Liver (tissue), 9 donors: Measurements from ENCODE around the gene RAB30. TPM values are rescaled to one million over a fixed set of nuclear protein-coding genes. Genes with fewer than 3 reads are reported as not detected.
A peak's percentile ranks its signal among the peaks of the same experiment; 100 is the strongest.
"Not testable (repeated sequence)": the region's sequence is repeated elsewhere in the genome, so short reads cannot be mapped to it uniquely, and the experiment has no call there.

Source experiments
- DNase-seq: peaks from one replicate; pipeline ENCODE4 v3.0.0-alpha.2; 2017; ENCODE audit warnings: low spot score
- H3K27ac ChIP-seq, 2 donors: one replicate each; pipeline ENCODE4 v1.7.0; 2013; ENCODE audit warnings: inconsistent platforms in 2 of 2, low read length in 2 of 2, control low read depth in 1 of 2, low read depth in 1 of 2, mild to moderate bottlenecking in 1 of 2
- H3K27me3 ChIP-seq, 4 donors: one replicate each; pipeline versions ENCODE4 v1.6.1 to v1.7.0; 2013; ENCODE audit warnings: low read length in 3 of 4, inconsistent platforms in 1 of 4, mild to moderate bottlenecking in 1 of 4, moderate library complexity in 1 of 4; ENCODE audit not compliant: control insufficient read depth in 4 of 4, insufficient read depth in 4 of 4
- H3K36me3 ChIP-seq, 4 donors: one replicate each; pipeline versions ENCODE4 v1.6.1 to v1.7.0; 2013; ENCODE audit warnings: low read length in 3 of 4, mild to moderate bottlenecking in 3 of 4, low read depth in 1 of 4, moderate library complexity in 1 of 4; ENCODE audit not compliant: control insufficient read depth in 4 of 4, insufficient read depth in 3 of 4
- H3K4me1 ChIP-seq, 4 donors: one replicate each; pipeline versions ENCODE4 v1.6.1 to v1.7.0; 2013; ENCODE audit warnings: low read length in 3 of 4, mild to moderate bottlenecking in 3 of 4, moderate library complexity in 1 of 4; ENCODE audit not compliant: control insufficient read depth in 4 of 4, insufficient read depth in 4 of 4
- H3K4me3 ChIP-seq, 3 donors: one replicate each; pipeline versions ENCODE4 v1.6.1 to v1.7.0; 2013; ENCODE audit warnings: low read length in 3 of 3, control low read depth in 1 of 3, low read depth in 1 of 3, mild to moderate bottlenecking in 1 of 3
- H3K9ac ChIP-seq, 2 donors: one replicate each; pipeline ENCODE4 v1.7.0; 2013; ENCODE audit warnings: low read length in 2 of 2, mild to moderate bottlenecking in 2 of 2, moderate library complexity in 2 of 2, control low read depth in 1 of 2, low read depth in 1 of 2
- H3K9me3 ChIP-seq, 4 donors: one replicate each; pipeline versions ENCODE4 v1.6.1 to v1.7.0; 2013; ENCODE audit warnings: low read length in 3 of 4; ENCODE audit not compliant: control insufficient read depth in 4 of 4
- ATF3 ChIP-seq: IDR thresholded peaks from 2 replicates; pipeline ENCODE4 v1.6.1; 2016; ENCODE audit warnings: antibody characterized with exemption
- CTCF ChIP-seq: fragments of 150-350 bp; IDR thresholded peaks from 2 replicates; pipeline ENCODE4 v1.5.1; 2017; ENCODE audit warnings: improper control_type of control experiment, low read depth, low read length; ENCODE audit not compliant: missing input control
- FOXA1 ChIP-seq: IDR thresholded peaks from 2 replicates; pipeline ENCODE4 v1.6.1; 2016; ENCODE audit warnings: antibody characterized with exemption
- FOXA2 ChIP-seq: IDR thresholded peaks from 2 replicates; pipeline ENCODE4 v1.6.1; 2016; ENCODE audit warnings: antibody characterized with exemption
- GABPA ChIP-seq, 2 donors: IDR thresholded peaks in 1 of 2; conservative IDR thresholded peaks in 1 of 2; 2 replicates each; pipeline ENCODE4 v1.6.1; 2016; ENCODE audit warnings: antibody characterized with exemption in 2 of 2, mild to moderate bottlenecking in 1 of 2, moderate library complexity in 1 of 2
- HNF4G ChIP-seq: IDR thresholded peaks from 2 replicates; pipeline ENCODE4 v1.6.1; 2016; ENCODE audit warnings: antibody characterized with exemption
- JUND ChIP-seq, 2 donors: IDR thresholded peaks; 2 replicates each; pipeline ENCODE4 v1.6.1; 2016; ENCODE audit warnings: antibody characterized with exemption in 2 of 2
- RAD21 ChIP-seq, 2 donors: IDR thresholded peaks; 2 replicates each; pipeline ENCODE4 v1.6.1; 2016; ENCODE audit warnings: antibody characterized with exemption in 2 of 2, mild to moderate bottlenecking in 2 of 2
- RXRA ChIP-seq, 2 donors: IDR thresholded peaks; 2 replicates each; pipeline ENCODE4 v1.6.1; 2017 to 2018; ENCODE audit warnings: antibody characterized with exemption in 2 of 2, mild to moderate bottlenecking in 1 of 2
- SP1 ChIP-seq: IDR thresholded peaks from 2 replicates; pipeline ENCODE4 v1.6.1; 2018; ENCODE audit warnings: antibody characterized with exemption, mild to moderate bottlenecking
- TAF1 ChIP-seq: conservative IDR thresholded peaks from 2 replicates; pipeline ENCODE4 v1.6.1; 2016; ENCODE audit warnings: antibody characterized with exemption, mild to moderate bottlenecking
- YY1 ChIP-seq: IDR thresholded peaks from 2 replicates; pipeline ENCODE4 v1.6.1; 2016; ENCODE audit warnings: antibody characterized with exemption, mild to moderate bottlenecking
- WGBS: extraction: QIAGEN DNeasy Blood & Tissue Kit; methylation state at CpG from one replicate; pipeline ENCODE4 v1.1.7; 2013; 5-methylcytosine and 5-hydroxymethylcytosine counted together
- polyA plus RNA-seq, 2 donors: library from polyadenylated mRNA; stranded (reverse) in 1 of 2; unstranded in 1 of 2; fragments of 200-250 nt in 1 of 2; fragments of >200 nt in 1 of 2; fragmentation: Nextera tagmentation in 1 of 2; extraction: Ambion mirVana in 1 of 2; gene quantifications; one replicate each; pipeline versions ENCODE4 v1.2.1 to v1.2.3, GENCODE V29; 2013 to 2015
- total RNA-seq, 2 donors: library from RNA; depleted of rRNA; stranded (reverse); fragments of >200 nt; gene quantifications; one replicate each; pipeline ENCODE4 v1.2.3, GENCODE V29; 2014
- TF ChIP-seq, protein P1 (sequence below): IDR thresholded peaks from 2 replicates; pipeline ENCODE4 v1.6.1; 2016; ENCODE audit warnings: antibody characterized with exemption
- TF ChIP-seq, protein P2 (sequence below): IDR thresholded peaks from 2 replicates; pipeline ENCODE4 v1.6.1; 2016; ENCODE audit warnings: antibody characterized with exemption
- donor health status: healthy.
- donor health status: healthy.
- donor health status: healthy.
- donor health status: healthy.
- donor health status: healthy.

RAB30 gene
- total and polyA plus RNA-seq, 4 donors = 2.4 to 5.4 (median 3.2) TPM

DNA sequence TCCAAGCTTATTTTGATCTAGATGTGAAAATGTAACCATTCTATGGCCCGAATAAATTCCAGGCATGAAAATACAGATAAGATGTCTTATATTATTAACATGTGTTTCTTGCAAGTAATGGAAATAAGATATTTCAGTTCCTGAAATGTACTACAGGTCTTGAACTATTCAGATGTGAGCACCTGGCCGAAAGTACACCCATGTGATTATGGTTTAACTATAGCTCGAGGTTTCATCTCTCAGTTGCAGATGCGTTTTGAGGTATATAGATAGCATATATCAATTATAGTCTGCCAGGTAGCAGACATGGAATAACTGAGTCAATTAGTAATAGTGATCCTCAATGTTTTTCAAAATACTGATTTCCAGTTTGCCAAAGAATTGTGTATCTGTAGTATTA, 101.9 kb downstream of the RAB30 start:
- no peaks in the 10 kb centered on the region for H3K27me3 ChIP-seq
- 92% methylated on average over 4 of the region's 4 CpGs for WGBS
- no peak for DNase-seq
- H3K4me3 ChIP-seq = no peak overlapping the region
- TF ChIP-seq SP1 (no peak), TAF1 (no peak), RAD21 (IDR thresholded peaks at IDR 0.05) (no peak), GABPA (IDR thresholded peaks at IDR 0.05 in 1 of 2, conservative IDR thresholded peaks at IDR 0.05 in 1 of 2) (no peak), FOXA2 (no peak), RXRA (IDR thresholded peaks at IDR 0.05) (no peak), ATF3 (no peak)
- H3K9ac ChIP-seq = no peak overlapping the region
- no peaks in the 10 kb centered on the region for H3K36me3 ChIP-seq
- H3K4me1 ChIP-seq = no peaks in the 10 kb centered on the region
- peak overlapping the region in 1 of 2 donors; percentile 7 for H3K27ac ChIP-seq
- H3K9me3 ChIP-seq = no peaks in the 10 kb centered on the region

DNA sequence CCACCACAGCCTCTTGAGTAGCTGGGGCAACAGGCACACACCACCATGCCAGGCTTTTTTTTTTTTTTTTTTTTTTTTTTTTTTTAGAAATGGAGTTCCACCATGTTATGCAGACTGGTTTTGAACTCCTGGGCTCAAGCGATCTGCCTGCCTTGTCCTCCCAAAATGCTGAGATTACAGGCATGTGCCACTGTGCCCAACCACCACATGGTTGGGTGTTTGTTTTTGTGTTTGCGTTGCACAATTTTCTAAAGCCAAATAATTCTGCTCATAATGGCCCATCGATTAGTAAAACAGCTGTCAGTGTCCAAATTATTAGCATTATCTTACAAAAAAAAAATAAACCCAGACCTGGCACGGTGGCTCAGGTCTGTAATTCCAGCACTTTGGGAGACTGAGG, 104.3 kb downstream of the RAB30 start:
- Histone ChIP-seq H3K9ac (no peak overlapping the region), H3K4me3 (no peak overlapping the region), H3K9me3 (no peaks in the 10 kb centered on the region), H3K36me3 (no peaks in the 10 kb centered on the region), H3K27ac (no peak overlapping the region), H3K4me1 (no peaks in the 10 kb centered on the region), H3K27me3 (no peaks in the 10 kb centered on the region)
- DNase-seq = no peak
- TF ChIP-seq HNF4G = no peak
- TF ChIP-seq RAD21 (IDR thresholded peaks at IDR 0.05) = no peak
- TF ChIP-seq FOXA2 = no peak
- TF ChIP-seq, protein P1, sequence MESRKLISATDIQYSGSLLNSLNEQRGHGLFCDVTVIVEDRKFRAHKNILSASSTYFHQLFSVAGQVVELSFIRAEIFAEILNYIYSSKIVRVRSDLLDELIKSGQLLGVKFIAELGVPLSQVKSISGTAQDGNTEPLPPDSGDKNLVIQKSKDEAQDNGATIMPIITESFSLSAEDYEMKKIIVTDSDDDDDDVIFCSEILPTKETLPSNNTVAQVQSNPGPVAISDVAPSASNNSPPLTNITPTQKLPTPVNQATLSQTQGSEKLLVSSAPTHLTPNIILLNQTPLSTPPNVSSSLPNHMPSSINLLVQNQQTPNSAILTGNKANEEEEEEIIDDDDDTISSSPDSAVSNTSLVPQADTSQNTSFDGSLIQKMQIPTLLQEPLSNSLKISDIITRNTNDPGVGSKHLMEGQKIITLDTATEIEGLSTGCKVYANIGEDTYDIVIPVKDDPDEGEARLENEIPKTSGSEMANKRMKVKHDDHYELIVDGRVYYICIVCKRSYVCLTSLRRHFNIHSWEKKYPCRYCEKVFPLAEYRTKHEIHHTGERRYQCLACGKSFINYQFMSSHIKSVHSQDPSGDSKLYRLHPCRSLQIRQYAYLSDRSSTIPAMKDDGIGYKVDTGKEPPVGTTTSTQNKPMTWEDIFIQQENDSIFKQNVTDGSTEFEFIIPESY = no peak
- no peak for TF ChIP-seq FOXA1
- no peak for TF ChIP-seq JUND (IDR thresholded peaks at IDR 0.05)
- no peak for TF ChIP-seq CTCF
- TF ChIP-seq, protein P2, sequence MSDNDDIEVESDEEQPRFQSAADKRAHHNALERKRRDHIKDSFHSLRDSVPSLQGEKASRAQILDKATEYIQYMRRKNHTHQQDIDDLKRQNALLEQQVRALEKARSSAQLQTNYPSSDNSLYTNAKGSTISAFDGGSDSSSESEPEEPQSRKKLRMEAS = no peak
- TF ChIP-seq TAF1 = no peak
- no peak for TF ChIP-seq GABPA (IDR thresholded peaks at IDR 0.05 in 1 of 2, conservative IDR thresholded peaks at IDR 0.05 in 1 of 2)
- no peak for TF ChIP-seq YY1
- WGBS = 60% methylated on average over 4 of the region's 4 CpGs

- H3K4me1 ChIP-seq, H3K9ac ChIP-seq, H3K4me3 ChIP-seq, H3K9me3 ChIP-seq, DNase-seq, H3K27ac ChIP-seq, H3K27me3 ChIP-seq, H3K36me3 ChIP-seq: not testable (repeated sequence)
Measured at GRCh38 chr11:82962021-82962420, 109.7 kb downstream of the RAB30 start.
